Thyroid gland (tissue), 4 donors: Measurements from ENCODE around the gene FMN2. TPM values are rescaled to one million over a fixed set of nuclear protein-coding genes. Genes with fewer than 3 reads are reported as not detected.

Experiments
- small RNA-seq: library from RNA; depleted of rRNA; stranded (forward); fragments of <200 nt; gene quantifications from one replicate; pipeline ENCODE3, GENCODE V24; 2016
- total RNA-seq, 4 donors: library from RNA; depleted of rRNA; stranded (reverse); fragments of >200 nt; gene quantifications; one replicate each; pipeline ENCODE4 v1.2.3, GENCODE V29; 2016

Gene FMN2
- total RNA-seq, 4 donors from 2014 or later = 0.78 to 6.2 (median 1.3) TPM; not detected in 1

Small RNA genes within 50 kb of the gene (small RNA-seq; reads per million reads assigned to genes)
- not detected for gene RF00019
